MM.1S (cell line): ENCODE data around the gene NFATC2.

Experiments
- DNase-seq: peaks from one replicate; pipeline ENCODE4 v3.0.0-alpha.2; 2015
- H2AFZ ChIP-seq: fragments of 300-600 bp; sonication (generic); 2 replicates; pipeline ENCODE4 v1.6.0; 2016; ENCODE audit warnings: antibody characterized with exemption, low read length
- H3F3A ChIP-seq: fragments of 300-600 bp; sonication (generic); 2 replicates; pipeline ENCODE4 v1.6.1; 2016; ENCODE audit warnings: mild to moderate bottlenecking, antibody characterized with exemption, low read length, moderate library complexity, mixed read lengths; ENCODE audit not compliant: insufficient read depth
- H3K27ac ChIP-seq: fragments of 300-600 bp; sonication (generic); 2 replicates; pipeline ENCODE4 v1.5.1; 2016; ENCODE audit warnings: mild to moderate bottlenecking, low read length
- H3K27me3 ChIP-seq: fragments of 300-600 bp; sonication (generic); replicated peaks from 2 replicates; pipeline ENCODE4 v1.6.0; 2016; ENCODE audit warnings: low read length; ENCODE audit not compliant: insufficient read depth
- H3K36me3 ChIP-seq: fragments of 300-600 bp; sonication (generic); replicated peaks from 2 replicates; pipeline ENCODE4 v1.6.1; 2016; ENCODE audit warnings: mild to moderate bottlenecking, low read length, mixed read lengths; ENCODE audit not compliant: insufficient read depth
- H3K4me1 ChIP-seq: fragments of 300-600 bp; sonication (generic); 2 replicates; pipeline ENCODE4 v1.6.1; 2016; ENCODE audit warnings: low read length, mixed read lengths
- H3K4me2 ChIP-seq: fragments of 300-600 bp; sonication (generic); 2 replicates; pipeline ENCODE4 v1.6.0; 2016; ENCODE audit warnings: low read depth, low read length
- H3K4me3 ChIP-seq: fragments of 300-600 bp; sonication (generic); 2 replicates; pipeline ENCODE4 v1.5.1; 2016; ENCODE audit warnings: low read length, mixed read lengths
- H3K79me2 ChIP-seq: fragments of 300-600 bp; sonication (generic); 2 replicates; pipeline ENCODE4 v1.6.1; 2016; ENCODE audit warnings: mixed run types, low read length, mixed read lengths
- H3K9ac ChIP-seq: fragments of 300-600 bp; sonication (generic); 2 replicates; pipeline ENCODE4 v1.6.1; 2016; ENCODE audit warnings: low read length, mixed read lengths
- H3K9me2 ChIP-seq: fragments of 300-600 bp; sonication (generic); replicated peaks from 2 replicates; pipeline ENCODE4 v1.6.1; 2016; ENCODE audit warnings: mild to moderate bottlenecking, low read length, mixed read lengths; ENCODE audit not compliant: insufficient read depth
- H3K9me3 ChIP-seq: fragments of 300-600 bp; sonication (generic); replicated peaks from 2 replicates; pipeline ENCODE4 v1.6.1; 2016; ENCODE audit warnings: mild to moderate bottlenecking, low read length, mixed read lengths; ENCODE audit not compliant: insufficient read depth
- H4K20me1 ChIP-seq: fragments of 300-600 bp; sonication (generic); 2 replicates; pipeline ENCODE4 v1.6.1; 2016; ENCODE audit warnings: mild to moderate bottlenecking, low read length, moderate library complexity, mixed read lengths; ENCODE audit not compliant: insufficient read depth
- EZH2 ChIP-seq: fragments of 300-600 bp; sonication (generic); optimal IDR thresholded peaks from 2 replicates; pipeline ENCODE3; 2017; ENCODE audit warnings: low read depth, mild to moderate bottlenecking, antibody characterized with exemption, low read length, mixed read lengths
- EZH2phosphoT487 ChIP-seq: fragments of 300-600 bp; sonication (generic); IDR thresholded peaks from 2 replicates; pipeline ENCODE4 v1.6.1; 2018; ENCODE audit warnings: antibody characterized with exemption, low read length
- TF ChIP-seq, protein P1 (sequence below): fragments of 300-600 bp; sonication (generic); IDR thresholded peaks from 2 replicates; pipeline ENCODE4 v1.5.1; 2016; ENCODE audit warnings: antibody characterized with exemption, low read length, mixed read lengths

Gene NFATC2

DNA sequence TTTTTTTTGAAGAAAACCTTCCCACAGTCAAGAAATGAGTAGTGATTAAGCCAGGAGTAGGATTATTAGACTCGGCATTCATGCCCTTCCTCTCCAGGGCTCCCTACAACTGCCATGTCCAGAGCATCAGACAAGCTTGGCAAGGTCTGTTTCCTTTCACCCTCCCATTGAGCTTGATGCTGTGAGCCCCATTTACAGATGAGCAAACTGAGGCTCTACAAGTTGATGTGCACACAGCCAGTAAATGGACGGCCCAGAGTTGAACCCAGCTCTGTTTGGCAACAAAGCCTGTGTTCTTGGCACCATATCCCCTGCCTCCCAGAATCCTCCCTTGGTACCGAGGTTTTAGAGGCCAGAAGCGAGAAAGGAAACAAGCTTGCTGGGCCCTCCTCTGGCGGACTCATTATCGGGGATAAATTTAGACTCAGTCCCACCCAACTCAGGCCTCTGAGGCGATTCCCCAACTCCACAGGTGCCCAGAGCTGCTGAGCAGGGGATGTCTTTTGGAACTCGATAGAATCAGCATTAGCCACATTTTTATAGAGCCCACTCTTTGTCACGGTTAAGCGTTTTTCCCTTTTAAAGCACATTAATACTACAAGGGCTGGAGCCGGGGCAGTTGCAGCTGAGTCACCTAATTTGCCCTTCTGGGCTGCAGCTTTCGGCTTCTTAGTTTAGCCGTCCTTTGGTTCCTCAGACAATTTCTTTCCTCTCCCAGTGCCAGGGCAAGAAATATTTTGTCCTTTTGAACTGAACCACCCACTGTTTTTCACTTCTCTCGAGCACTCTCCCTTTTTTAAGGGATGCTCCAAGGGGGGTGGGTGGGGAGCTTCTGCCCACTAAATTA, 23.0 kb upstream of the NFATC2 start:
- H3K79me2 ChIP-seq, result no peaks in the 10 kb centered on the region
- peaks cover 21% of the 10 kb centered on the region for H3K27me3 ChIP-seq
- peak overlapping the region; percentile 38; the same call in 1 of the 2 replicates for H3K27ac ChIP-seq
- 0 out of 2 replicates have a peak overlapping the region, but pooled peaks have one; percentile 3 for H2AFZ ChIP-seq
- peak overlapping the region; percentile 39; the same call in 1 of the 2 replicates for H3K4me2 ChIP-seq
- no peaks in the 10 kb centered on the region for H3K4me1 ChIP-seq
- H3K9me3 ChIP-seq, result no peaks in the 10 kb centered on the region
- H3K9ac ChIP-seq, result no peak overlapping the region
- no peaks in the 10 kb centered on the region for H3K36me3 ChIP-seq
- peak overlapping the region; percentile 18; the same call in 1 of the 2 replicates for H3K4me3 ChIP-seq
- DNase-seq, result peak; percentile 28
- TF ChIP-seq EZH2 (no peak), EZH2phosphoT487 (no peak)
- TF ChIP-seq, protein P1, sequence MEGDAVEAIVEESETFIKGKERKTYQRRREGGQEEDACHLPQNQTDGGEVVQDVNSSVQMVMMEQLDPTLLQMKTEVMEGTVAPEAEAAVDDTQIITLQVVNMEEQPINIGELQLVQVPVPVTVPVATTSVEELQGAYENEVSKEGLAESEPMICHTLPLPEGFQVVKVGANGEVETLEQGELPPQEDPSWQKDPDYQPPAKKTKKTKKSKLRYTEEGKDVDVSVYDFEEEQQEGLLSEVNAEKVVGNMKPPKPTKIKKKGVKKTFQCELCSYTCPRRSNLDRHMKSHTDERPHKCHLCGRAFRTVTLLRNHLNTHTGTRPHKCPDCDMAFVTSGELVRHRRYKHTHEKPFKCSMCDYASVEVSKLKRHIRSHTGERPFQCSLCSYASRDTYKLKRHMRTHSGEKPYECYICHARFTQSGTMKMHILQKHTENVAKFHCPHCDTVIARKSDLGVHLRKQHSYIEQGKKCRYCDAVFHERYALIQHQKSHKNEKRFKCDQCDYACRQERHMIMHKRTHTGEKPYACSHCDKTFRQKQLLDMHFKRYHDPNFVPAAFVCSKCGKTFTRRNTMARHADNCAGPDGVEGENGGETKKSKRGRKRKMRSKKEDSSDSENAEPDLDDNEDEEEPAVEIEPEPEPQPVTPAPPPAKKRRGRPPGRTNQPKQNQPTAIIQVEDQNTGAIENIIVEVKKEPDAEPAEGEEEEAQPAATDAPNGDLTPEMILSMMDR, result no peak
- no peaks in the 10 kb centered on the region for H4K20me1 ChIP-seq
- no peaks in the 10 kb centered on the region for H3K9me2 ChIP-seq
- no peaks in the 10 kb centered on the region for H3F3A ChIP-seq

DNA sequence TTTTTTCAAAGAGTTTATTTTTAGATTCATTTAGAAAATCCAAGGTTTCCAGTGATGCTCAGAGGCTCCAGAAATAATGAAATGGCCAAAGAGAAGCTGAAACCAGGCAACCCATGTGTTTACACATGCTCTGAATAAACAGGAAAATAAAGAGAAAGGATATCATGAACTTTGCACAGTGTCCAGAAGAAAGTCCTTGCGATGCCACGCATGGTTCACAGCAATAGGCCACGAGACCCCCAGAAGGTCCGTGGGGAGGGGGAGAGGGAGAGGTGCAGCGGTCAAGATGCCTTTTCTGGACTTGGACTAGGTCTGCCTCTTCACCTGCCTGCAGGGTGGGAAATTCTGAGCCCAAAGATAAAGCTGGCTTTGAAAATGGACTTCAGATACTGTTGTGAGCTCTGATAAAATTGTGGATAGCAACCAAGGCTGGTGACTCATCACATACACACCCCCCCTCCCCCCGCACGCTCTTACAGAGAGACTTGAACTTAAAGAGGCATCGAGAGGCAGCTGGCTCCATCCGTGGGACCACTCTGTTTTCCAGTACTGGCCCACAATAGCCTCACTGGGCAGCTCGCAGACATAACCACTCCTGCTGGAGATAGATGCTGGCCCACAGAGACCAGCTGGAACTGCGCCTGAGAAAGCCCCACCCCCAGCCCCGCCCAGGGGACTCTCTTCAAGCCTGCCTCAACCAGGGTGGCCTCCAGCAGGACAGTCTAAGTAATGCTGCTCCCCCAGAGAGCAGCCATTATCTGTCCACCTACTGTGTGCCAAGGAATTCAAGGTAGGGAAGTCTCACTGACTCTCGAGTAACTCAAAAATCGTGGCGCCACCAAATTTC, 21.2 kb upstream of the NFATC2 start:
- H2AFZ ChIP-seq, result no peak overlapping the region
- no peaks in the 10 kb centered on the region for H3K79me2 ChIP-seq
- no peak overlapping the region for H3K4me2 ChIP-seq
- no peak overlapping the region for H3K27ac ChIP-seq
- TF ChIP-seq EZH2 (no peak), EZH2phosphoT487 (no peak)
- no peak for DNase-seq
- H3K4me3 ChIP-seq, result no peak overlapping the region
- H3F3A ChIP-seq, result no peaks in the 10 kb centered on the region
- H3K9me2 ChIP-seq, result no peaks in the 10 kb centered on the region
- H3K27me3 ChIP-seq, result peaks cover 21% of the 10 kb centered on the region
- H3K36me3 ChIP-seq, result no peaks in the 10 kb centered on the region
- no peaks in the 10 kb centered on the region for H4K20me1 ChIP-seq
- H3K9me3 ChIP-seq, result no peaks in the 10 kb centered on the region
- no peaks in the 10 kb centered on the region for H3K4me1 ChIP-seq
- no peak overlapping the region for H3K9ac ChIP-seq

DNA sequence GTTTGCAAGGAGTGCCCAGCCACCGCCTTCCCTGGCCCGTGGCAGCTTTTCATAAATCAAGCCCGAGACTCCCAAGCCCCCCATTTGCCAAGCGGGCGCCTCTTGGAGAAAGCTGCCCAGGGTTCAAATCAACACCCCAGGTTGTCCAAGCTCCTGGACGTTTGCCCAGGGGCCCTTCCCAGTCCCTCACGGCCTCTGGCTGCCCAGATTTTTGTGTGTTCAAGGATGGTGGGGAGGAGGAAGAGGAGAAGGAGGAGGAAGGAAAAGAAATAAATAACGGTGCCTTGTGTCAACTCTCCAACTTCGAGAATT, 20.6 kb upstream of the NFATC2 start:
- H3K36me3 ChIP-seq, result no peaks in the 10 kb centered on the region
- H3K9me3 ChIP-seq, result no peaks in the 10 kb centered on the region
- H4K20me1 ChIP-seq, result no peaks in the 10 kb centered on the region
- no peaks in the 10 kb centered on the region for H3K4me1 ChIP-seq
- no peaks in the 10 kb centered on the region for H3K79me2 ChIP-seq
- H3K27me3 ChIP-seq, result peaks cover 21% of the 10 kb centered on the region
- H3K9me2 ChIP-seq, result no peaks in the 10 kb centered on the region
- H2AFZ ChIP-seq, result no peak overlapping the region
- no peaks in the 10 kb centered on the region for H3F3A ChIP-seq
- H3K4me3 ChIP-seq, result no peak overlapping the region
- DNase-seq, result no peak
- no peak overlapping the region for H3K4me2 ChIP-seq
- H3K9ac ChIP-seq, result no peak overlapping the region
- no peak overlapping the region for H3K27ac ChIP-seq
- TF ChIP-seq, protein P1, result no peak
- TF ChIP-seq EZH2phosphoT487 (no peak), EZH2 (no peak)
